Measurements from ENCODE around the gene NAA10.

NAA10 gene

DNA sequence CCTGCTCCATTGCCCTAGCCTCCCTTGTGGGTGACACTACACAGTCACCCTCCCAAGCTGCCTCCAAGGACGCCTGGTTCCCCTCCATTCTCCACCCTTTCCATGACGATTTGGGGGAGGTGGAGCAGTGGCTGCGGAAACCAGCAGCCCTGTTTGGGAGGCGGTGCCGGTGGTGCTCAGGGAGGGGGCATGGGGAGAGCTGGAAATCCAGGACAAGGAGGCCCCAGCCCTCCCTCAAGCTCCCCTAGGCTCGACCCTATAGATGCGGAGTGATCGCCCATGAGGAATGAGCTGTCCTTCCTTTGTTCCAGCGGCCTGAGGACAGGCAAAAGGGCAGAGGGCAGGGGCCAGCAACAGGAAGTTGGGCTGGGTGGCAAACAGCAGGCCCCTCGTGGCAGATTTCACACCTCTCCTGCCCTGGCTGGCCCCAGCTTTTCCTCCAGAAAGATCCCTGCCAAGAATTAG lies 13.2 kb upstream of the NAA10 start:
- no peak for DNase-seq

- DNase-seq = peak; percentile 68 to 80
Observed at GRCh38 chrX:153947009-153947769, 12.4 kb upstream of the NAA10 start.

- DNase-seq = no peak
Observed at GRCh38 chrX:153945956-153946943, 11.4 kb upstream of the NAA10 start.

GRCh38 chrX:153944800-153945150 lies 9.9 kb upstream of the NAA10 start:
- DNase-seq = no peak

DNA sequence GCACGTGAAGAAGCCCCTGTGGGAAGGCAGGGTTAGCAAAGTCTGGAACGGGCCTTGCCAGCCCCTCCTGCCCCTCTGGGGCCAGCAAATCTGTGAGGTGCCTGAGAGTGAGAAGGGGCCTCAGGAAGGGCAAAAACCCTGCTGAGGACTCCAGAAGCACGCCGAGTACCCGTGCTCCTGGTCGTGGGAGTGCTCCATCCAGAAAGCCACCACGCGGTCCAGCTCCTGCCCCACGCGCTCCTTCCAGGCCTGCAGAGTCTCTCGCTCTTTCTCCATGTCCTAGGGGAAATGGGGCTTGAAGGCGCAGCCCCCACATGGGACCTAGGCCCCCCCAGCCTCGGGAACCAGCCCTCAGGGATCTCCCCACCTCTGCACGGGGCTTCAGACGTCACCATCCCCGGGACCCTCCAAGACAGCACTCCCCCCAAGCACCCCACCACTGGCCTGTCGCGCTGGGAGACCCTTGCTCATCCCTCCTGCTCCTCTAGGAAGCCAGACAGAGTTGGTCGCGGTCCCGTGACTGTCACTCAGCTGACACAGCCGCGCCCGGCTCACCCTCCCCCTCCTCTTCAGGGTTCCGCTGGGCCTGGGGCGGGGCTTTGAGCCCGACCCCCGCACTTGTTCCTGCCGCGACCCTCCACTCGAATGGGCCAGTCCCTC lies 9.4 kb upstream of the NAA10 start, which contains the start of gene RENBP:
Gene RENBP (minus strand): TSS at position 504 of the 660 bp plus-strand sequence. CDS start 33 bp downstream, at position 471.
- DNase-seq = no peak

GRCh38 chrX:153941336-153942252 lies 6.8 kb upstream of the NAA10 start:
- DNase-seq = no peak

DNA sequence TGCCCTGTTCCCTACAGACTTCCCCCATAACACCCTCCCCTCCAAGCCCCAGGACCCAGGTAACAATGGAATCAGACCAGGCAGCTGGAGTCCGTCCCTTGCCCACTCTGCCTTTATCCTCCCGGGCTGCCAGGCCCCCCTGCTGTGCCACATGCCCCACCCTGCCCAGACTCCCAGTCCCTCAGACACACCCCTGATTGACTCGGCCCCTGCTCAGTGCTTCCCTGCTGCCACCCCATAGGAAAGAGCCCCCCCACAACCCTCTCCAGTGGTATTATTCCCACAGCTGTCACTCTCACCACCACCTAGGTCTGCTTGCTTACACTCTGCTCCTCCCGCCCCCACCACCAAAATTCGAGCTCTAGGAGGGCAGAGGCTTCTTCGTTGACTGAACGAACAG lies 4.7 kb upstream of the NAA10 start:
- peak; percentile 84 to 90 for DNase-seq

DNA sequence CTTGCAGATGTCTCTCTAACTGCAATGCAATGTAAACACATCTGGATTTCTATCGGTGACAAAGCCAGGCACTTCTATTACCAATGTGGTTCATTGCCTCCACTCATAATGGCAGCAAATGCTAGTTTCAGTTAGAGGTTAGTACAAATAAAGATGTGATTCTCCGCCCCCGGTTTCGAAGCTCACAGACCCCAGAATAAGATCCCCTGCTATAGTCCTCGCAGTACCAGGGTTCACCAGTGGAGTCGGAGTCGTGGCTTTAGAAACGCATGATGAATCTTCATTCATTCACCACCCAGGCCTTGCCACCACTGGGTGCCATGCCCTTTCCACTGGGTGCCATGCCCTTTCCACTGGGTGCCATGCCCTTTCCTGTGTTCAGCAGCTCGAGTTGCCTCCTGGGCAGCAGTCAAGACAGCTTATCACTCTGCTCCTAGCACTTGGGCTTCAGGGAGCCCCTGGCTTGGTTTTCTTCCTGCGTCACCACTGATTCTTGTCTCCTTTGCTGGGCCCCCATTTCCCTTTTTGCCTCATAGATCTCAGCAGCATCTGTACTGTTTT lies 3.5 kb upstream of the NAA10 start:
- DNase-seq = no peak

- DNase-seq = no peak
Observed at GRCh38 chrX:153937056-153937455, 2.2 kb upstream of the NAA10 start.

DNA sequence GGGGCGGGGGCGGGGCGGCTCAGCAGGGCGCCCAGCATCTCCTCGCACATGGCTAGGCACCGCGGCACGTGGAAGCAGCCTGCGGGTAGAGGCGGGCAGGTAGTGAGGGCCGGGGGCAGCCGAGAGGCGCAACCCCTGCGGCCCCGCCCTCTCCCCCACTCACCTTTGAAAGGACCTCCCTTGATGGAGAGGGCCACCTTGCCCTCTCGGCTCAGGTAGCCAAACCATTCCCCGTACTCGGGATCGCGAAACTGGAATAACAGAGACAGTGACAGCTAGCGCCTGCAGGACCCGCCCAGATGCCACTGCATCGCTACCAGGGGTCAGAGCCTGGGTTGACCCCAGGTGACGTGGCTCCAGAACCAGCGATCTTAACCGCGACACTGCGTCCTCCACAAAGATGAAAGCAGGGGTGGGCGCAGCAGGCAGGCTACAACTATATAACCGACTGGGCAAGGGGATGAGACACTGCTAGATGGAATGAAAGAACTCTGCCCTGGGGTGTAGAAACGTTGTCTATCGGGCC lies 552 bp upstream of the NAA10 start:
- no peak for DNase-seq

DNA sequence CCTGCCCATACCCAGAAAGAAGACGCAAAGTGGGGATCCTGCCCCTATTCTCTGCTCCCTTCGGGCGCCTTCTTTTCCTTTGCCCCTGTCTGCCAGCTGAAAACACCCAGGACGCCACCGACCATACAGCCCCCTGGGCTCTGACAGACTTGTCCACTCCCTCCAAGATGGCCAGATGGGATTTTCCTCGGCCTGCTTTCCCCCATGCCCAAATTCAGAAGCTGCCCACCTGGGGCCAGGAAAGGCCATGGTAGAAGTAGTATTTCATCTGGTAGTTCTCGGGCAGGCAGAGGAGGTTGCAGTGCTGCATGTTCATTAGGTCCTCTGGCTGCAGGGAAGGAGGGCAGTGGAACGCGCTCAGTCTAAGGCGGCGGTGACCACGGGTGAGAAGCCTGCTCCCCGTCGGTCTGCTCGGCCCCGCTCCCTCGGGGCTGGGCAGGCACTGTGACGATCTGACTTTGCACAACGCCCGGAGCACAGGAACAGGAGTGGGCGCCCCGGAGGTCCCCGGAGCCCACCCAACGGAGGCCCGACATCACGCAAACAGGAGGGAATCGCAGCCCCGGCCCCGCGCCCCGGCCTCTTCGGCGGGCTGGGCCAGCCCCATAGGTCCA lies 582 bp downstream of the NAA10 start:
- no peak for DNase-seq

DNA sequence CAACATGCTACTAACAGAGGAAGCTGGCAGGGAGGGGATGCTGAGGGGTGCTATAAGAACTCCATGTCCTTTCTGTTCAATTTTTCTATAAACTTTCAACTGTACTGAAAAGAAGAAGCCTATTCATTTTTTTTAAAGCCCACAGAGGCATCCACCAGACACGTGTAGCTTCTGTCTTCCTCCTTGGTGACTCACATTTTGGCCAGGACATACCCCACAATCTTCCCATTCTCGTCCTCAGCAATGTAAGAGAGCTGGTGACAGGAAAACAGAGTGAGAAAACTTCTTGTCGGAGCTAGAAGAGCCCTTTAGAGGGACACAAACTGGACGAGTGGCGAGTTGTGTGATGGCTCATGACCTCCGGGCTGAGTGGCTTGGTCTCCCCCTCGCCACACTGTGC lies 1.1 kb downstream of the NAA10 start:
- no peak for DNase-seq

DNA sequence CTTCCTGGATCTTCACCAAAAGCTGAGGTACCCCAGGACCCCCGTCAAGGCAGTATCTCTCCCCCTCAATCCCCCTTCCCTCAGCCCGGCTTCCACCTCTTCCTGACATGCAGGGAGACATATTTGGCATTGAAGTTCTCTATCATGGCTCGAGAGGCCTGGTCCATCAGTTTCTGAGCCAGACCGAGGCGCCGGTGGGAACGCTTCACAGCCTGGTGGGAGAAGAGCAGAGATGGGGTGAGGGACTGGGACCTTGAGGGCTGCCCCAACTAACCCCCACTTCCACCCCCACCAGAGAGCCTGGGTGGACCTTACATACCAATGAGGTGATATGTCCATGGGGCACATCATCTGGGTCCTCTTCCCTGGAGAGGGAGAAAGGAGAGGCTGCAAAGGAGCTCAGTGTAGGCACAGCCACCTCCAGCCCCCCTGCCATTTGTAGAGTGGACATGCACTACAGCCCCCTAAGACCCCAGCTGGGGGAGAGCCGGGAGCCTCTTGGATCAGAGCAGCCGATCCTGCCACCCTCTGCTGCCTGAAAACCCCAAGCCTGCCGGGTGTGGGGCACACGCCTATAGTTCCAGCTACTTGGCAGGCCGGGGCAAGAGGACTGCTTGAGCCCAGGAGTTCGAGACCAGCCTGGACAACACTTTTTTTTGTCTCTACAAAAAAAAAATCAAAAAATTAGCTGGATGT lies 2.5 kb downstream of the NAA10 start:
- DNase-seq = no peak

- no peak for DNase-seq
Observed at GRCh38 chrX:153931748-153932147, 3.1 kb downstream of the NAA10 start.

DNA sequence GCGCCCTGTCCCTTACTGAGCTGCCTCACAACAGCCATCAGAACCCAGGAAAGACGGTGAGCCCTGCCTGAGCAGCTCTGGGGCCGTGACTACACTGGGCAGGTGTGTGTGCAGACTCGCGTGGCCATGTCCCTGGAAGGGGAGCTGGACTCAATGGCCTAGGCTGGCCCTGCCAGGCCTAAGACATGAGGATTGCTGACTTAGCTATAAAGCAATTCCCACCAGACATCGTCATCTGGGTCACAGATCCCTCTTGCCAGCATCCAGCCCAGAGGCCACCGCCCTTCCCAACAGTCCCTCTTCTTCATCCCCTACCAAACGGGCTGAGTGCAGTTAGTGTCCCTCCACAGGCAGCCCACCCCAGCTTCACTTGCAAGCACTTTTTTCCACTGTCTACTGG lies 3.7 kb downstream of the NAA10 start:
- no peak for DNase-seq

DNA sequence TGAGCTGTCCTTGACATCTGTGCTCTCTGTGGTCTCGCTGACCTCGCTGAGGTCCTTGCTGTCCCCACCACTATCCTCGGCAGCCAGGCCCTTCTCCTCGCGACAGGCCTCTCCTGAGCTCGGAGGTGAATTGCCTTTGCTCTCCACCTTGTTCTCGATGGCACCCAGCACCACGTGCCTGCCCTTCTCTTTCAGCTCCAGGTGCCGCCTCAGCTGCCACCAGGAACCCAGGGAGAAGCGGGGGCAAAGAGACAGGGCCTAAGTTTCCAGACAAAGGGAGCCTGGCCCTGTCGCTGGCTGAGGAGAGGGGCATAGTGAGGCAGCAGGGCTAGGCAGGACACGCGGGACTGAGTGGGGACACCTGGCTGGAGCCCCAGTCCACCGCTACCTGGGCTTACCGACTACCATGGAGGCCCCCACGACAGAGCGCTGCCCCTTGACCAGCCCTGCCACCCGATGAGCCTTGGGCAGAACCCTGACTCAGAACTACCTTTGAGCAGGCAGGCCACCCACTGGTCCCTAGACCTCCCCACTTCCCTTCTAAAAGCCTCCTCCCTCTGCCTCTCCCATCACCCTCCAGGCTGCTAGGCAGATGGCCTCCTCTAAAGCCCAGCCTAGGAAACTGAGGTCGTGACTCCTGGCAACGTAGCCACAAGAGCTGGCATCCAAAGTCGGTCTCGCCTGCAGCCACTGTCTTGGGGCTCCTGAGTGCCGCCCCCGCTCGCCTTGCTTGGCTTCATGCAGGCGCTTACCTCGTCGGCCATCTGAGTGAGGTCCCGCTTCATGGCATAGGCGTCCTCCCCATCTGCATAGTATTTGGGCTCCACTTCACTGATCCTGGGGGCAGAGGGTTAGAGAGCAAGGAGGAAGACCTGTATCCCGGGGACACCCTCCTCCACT lies 4.6 kb downstream of the NAA10 start:
- DNase-seq = no peak

- no peak for DNase-seq
Observed at GRCh38 chrX:153929576-153929975, 5.3 kb downstream of the NAA10 start.

DNA sequence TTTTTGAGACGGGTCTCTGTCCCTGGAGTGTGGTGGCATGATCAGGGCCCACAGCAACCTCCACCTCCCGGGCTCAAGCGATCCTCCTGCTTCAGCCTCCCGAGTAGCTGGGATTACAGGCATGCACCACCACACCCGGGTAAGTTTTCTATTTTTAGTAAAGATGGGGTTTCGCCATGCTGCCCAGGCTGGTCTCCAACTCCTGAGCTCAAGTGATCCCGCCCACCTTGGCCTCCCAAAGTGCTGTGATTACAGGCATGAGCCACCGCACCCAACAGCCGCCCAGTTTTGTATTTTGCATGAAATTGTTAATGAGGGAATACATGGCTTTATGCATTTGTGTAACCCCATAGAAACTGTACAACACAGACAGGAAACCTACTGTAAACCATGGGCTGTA lies 6.0 kb downstream of the NAA10 start:
- no peak for DNase-seq

Measured in NCI-H524 (cell line).